ENCODE measurements around the gene KRTAP10-3. TPM values are rescaled to one million over a fixed set of nuclear protein-coding genes. Genes with fewer than 3 reads are reported as not detected.

The KRTAP10-3 gene
- total and polyA plus RNA-seq, 2 donors (not counting 1 experiment from before 2014, with no cell fraction given): not detected

GRCh38 chr21:44516342-44516741 is 42.3 kb downstream of the KRTAP10-3 start:
- Histone ChIP-seq H3K4me1 (ENCODE audit: control insufficient read depth, extremely low read depth, insufficient read depth, low read length) (no peaks in the 10 kb centered on the region), H3K9me3 (ENCODE audit: control insufficient read depth, insufficient read depth, low read depth, low read length) (no peaks in the 10 kb centered on the region), H3K9ac (ENCODE audit: insufficient read depth, low read length) (no peak overlapping the region), H3K27ac (ENCODE audit: insufficient read depth, low read length) (no peak overlapping the region), H3K4me2 (ENCODE audit: extremely low read depth, insufficient read depth, low read length) (no peak overlapping the region), H3K4me3 (replicated peaks in 1 of 4; ENCODE audit: control extremely low read depth in 1 of 4, insufficient read depth in 1 of 4, low read depth in 3 of 4, low read length in 4 of 4) (no peak overlapping the region), H4K20me1 (ENCODE audit: control insufficient read depth, extremely low read depth, insufficient read depth, low read length) (no peaks in the 10 kb centered on the region), H3K27me3 (ENCODE audit: control insufficient read depth, insufficient read depth, low read length) (no peaks in the 10 kb centered on the region), H3K79me2 (ENCODE audit: control insufficient read depth, insufficient read depth, low read length) (no peaks in the 10 kb centered on the region), H2AFZ (ENCODE audit: low read length) (no peak overlapping the region), H3K36me3 (ENCODE audit: control insufficient read depth, insufficient read depth, low read length) (no peaks in the 10 kb centered on the region)
- no peak for DNase-seq (ENCODE audit: low read depth in 2 of 2)
- TF ChIP-seq CTCF (conservative IDR thresholded peaks at IDR 0.05 in 1 of 2, IDR thresholded peaks at IDR 0.05 in 1 of 2; ENCODE audit: low read depth in 1 of 2, low read length in 2 of 2): no peak
- TF ChIP-seq EZH2 (IDR thresholded peaks at IDR 0.05; ENCODE audit: low read length, missing control alignments): no peak

DNA sequence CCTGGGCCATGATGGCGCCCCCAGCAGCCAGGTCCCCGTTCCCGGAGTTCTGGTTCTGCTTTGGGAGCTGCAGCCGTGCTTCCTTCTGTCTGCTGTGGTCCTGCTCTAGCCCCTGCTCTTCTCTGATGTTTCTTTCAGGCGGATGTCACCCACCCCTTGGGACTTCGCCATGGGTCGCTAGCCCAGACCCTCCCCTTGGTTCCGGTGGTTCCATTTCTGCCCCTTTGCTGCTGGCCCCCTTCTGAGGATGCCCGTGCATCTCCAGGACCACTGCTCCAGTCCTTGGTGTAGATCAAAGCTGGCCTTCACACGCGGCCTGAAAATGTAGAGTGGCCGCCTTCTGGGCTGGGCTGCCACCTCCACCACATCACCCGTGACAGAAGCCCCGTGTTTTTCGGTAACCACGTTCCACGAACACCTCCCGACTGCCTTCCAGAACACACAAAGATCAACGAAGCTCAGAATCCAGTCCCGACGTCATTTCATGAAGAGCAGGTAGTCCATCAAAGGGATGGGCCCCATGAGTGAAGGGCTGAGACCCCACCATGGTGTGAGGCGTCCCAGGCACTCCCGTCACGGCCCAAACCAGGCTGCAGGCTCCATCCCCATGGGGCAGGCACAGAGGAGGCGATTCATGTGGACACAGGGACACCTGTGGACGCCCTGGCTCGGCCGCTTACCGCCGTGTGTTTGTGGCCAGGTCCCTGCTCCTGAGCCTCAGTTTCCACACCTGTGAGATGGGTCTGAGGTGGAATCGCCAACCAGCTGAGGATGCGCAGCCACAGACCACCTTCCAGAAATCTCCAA is 43.0 kb downstream of the KRTAP10-3 start:
- H4K20me1 ChIP-seq (ENCODE audit: control insufficient read depth, extremely low read depth, insufficient read depth, low read length): no peaks in the 10 kb centered on the region
- H3K27ac ChIP-seq (ENCODE audit: insufficient read depth, low read length): no peak overlapping the region
- no peaks in the 10 kb centered on the region for H3K9me3 ChIP-seq (ENCODE audit: control insufficient read depth, insufficient read depth, low read depth, low read length)
- TF ChIP-seq CTCF (conservative IDR thresholded peaks at IDR 0.05 in 1 of 2, IDR thresholded peaks at IDR 0.05 in 1 of 2; ENCODE audit: low read depth in 1 of 2, low read length in 2 of 2): no peak
- TF ChIP-seq EZH2 (IDR thresholded peaks at IDR 0.05; ENCODE audit: low read length, missing control alignments): no peak
- H3K36me3 ChIP-seq (ENCODE audit: control insufficient read depth, insufficient read depth, low read length): no peaks in the 10 kb centered on the region
- no peak overlapping the region for H3K4me2 ChIP-seq (ENCODE audit: extremely low read depth, insufficient read depth, low read length)
- no peak overlapping the region for H3K4me3 ChIP-seq (replicated peaks in 1 of 4; ENCODE audit: control extremely low read depth in 1 of 4, insufficient read depth in 1 of 4, low read depth in 3 of 4, low read length in 4 of 4)
- no peaks in the 10 kb centered on the region for H3K79me2 ChIP-seq (ENCODE audit: control insufficient read depth, insufficient read depth, low read length)
- H2AFZ ChIP-seq (ENCODE audit: low read length): no peak overlapping the region
- no peak overlapping the region for H3K9ac ChIP-seq (ENCODE audit: insufficient read depth, low read length)
- no peaks in the 10 kb centered on the region for H3K4me1 ChIP-seq (ENCODE audit: control insufficient read depth, extremely low read depth, insufficient read depth, low read length)
- H3K27me3 ChIP-seq (ENCODE audit: control insufficient read depth, insufficient read depth, low read length): no peaks in the 10 kb centered on the region
- DNase-seq (ENCODE audit: low read depth in 2 of 2): no peak

DNA sequence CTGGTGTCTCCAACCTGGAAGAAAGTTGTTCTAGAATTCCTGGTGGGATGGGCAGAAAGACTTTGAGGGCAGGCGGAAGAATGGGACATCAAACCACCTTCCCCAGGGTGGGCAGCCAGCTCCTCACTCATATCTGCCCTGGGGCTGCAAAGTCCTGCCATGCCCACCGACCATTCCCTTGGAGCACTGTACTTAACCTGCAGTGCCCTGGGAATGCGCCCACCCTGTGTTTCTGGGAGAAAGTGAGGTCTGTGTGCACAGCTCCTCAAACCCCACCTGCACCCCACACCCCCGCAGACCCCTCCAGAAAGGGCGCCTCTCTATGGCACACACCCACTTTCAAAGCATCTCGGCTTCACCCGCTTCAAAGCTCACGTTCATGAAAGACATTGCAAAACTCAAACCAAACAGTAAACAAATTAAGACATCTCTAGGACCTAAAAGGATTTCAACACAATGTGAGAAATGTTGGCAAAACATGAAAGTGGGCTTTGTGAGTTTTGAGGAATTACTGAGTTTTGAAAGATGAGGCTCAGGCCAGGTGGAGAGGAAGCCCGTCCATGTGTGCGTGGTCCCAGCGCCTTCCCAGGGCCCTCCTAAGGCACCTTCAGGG is 43.7 kb downstream of the KRTAP10-3 start:
- no peaks in the 10 kb centered on the region for H3K36me3 ChIP-seq (ENCODE audit: control insufficient read depth, insufficient read depth, low read length)
- H3K27ac ChIP-seq (ENCODE audit: insufficient read depth, low read length): no peak overlapping the region
- no peaks in the 10 kb centered on the region for H3K4me1 ChIP-seq (ENCODE audit: control insufficient read depth, extremely low read depth, insufficient read depth, low read length)
- H3K4me3 ChIP-seq (replicated peaks in 1 of 4; ENCODE audit: control extremely low read depth in 1 of 4, insufficient read depth in 1 of 4, low read depth in 3 of 4, low read length in 4 of 4): no peak overlapping the region
- TF ChIP-seq EZH2 (IDR thresholded peaks at IDR 0.05; ENCODE audit: low read length, missing control alignments): no peak
- TF ChIP-seq CTCF (conservative IDR thresholded peaks at IDR 0.05 in 1 of 2, IDR thresholded peaks at IDR 0.05 in 1 of 2; ENCODE audit: low read depth in 1 of 2, low read length in 2 of 2): no peak
- no peaks in the 10 kb centered on the region for H4K20me1 ChIP-seq (ENCODE audit: control insufficient read depth, extremely low read depth, insufficient read depth, low read length)
- no peaks in the 10 kb centered on the region for H3K9me3 ChIP-seq (ENCODE audit: control insufficient read depth, insufficient read depth, low read depth, low read length)
- no peak for DNase-seq (ENCODE audit: low read depth in 2 of 2)
- H3K9ac ChIP-seq (ENCODE audit: insufficient read depth, low read length): no peak overlapping the region
- H3K27me3 ChIP-seq (ENCODE audit: control insufficient read depth, insufficient read depth, low read length): no peaks in the 10 kb centered on the region
- H3K4me2 ChIP-seq (ENCODE audit: extremely low read depth, insufficient read depth, low read length): no peak overlapping the region
- H3K79me2 ChIP-seq (ENCODE audit: control insufficient read depth, insufficient read depth, low read length): no peaks in the 10 kb centered on the region
- no peak overlapping the region for H2AFZ ChIP-seq (ENCODE audit: low read length)
